Erythroblast (primary cell): ENCODE results near the gene HARS2.

ENCODE experiments used
- GATA1 ChIP-seq: IDR thresholded peaks from 2 replicates; pipeline ENCODE4 v1.6.1; 2011; ENCODE audit warnings: low read depth, mild to moderate bottlenecking, control low read depth, low read length, moderate library complexity
- POLR2A ChIP-seq: IDR thresholded peaks from 2 replicates; pipeline ENCODE4 v1.6.1; 2011; ENCODE audit warnings: mild to moderate bottlenecking, low read length

DNA sequence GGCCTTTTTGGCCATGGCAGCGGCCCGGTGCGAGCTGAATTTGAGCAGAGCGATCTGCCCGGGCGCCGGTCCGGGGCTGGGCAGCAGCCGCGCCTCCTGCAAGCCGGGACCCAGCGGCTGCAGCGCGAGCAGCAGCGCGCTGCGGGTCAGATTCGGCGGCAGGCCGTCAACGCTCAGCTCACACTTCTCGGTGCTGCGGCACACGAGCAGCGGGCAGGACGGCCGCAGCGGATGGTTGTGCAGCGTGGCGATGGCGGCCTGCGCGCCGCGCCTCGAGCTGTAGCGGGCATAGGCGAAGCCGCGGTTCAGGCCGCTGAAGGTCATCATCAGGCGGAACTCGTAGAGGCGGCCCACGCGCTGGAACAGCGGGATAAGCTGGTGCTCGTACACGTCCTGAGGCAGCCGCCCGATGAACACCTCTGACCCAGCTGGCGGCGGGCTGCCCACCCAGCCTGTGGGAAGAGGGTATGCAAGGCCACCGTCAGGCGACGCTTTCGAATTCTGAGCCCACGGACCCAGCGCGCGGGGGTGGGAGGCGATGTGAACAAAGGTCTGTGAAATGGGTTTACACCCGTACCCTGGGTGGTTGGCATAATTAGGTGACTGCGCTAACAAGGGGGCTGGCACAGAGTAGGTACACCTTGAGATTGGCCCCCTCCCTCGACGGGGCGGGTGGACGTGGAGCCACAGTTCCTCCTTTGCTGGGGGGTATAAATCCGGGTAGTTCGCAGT, 18.6 kb upstream of the HARS2 start:
- TF ChIP-seq POLR2A (no peak), GATA1 (no peak)
